SIG-M5 (cell line): ENCODE measurements around the gene IKBIP.
"Not testable (repeated sequence)": the region's sequence is repeated elsewhere in the genome, so short reads cannot be mapped to it uniquely, and the experiment has no call there.

Experiments used
- DNase-seq: peaks from one replicate; lab custom pipeline; 2025; lab: John Stamatoyannopoulos, UW

IKBIP gene

GRCh38 chr12:98635657-98636323 lies 8.8 kb downstream of the IKBIP start:
- no peak for DNase-seq

DNA sequence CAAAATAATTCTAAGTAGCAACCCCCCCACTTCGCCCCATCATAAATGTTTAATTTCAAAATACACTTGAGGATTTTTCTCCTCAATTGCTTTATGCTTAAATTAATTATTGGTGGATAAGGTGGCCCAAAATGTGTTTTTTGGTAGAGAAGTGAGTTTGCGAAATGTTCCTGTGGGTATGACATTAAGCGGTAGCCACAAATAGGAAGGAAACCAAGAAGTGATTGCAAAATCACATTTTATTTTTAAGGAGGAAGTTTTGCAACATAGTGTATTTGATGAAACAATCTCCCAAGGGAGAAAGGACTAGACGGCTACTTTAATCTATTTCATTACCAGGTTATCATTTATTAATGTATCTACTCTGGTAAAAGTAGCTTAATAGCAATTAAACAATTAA lies 25.6 kb downstream of the IKBIP start:
- DNase-seq = peak; percentile 91

GRCh38 chr12:98612696-98613334 lies 31.8 kb downstream of the IKBIP start:
- peak; percentile 52 for DNase-seq

GRCh38 chr12:98610596-98610995 lies 34.0 kb downstream of the IKBIP start:
- no peak for DNase-seq

DNA sequence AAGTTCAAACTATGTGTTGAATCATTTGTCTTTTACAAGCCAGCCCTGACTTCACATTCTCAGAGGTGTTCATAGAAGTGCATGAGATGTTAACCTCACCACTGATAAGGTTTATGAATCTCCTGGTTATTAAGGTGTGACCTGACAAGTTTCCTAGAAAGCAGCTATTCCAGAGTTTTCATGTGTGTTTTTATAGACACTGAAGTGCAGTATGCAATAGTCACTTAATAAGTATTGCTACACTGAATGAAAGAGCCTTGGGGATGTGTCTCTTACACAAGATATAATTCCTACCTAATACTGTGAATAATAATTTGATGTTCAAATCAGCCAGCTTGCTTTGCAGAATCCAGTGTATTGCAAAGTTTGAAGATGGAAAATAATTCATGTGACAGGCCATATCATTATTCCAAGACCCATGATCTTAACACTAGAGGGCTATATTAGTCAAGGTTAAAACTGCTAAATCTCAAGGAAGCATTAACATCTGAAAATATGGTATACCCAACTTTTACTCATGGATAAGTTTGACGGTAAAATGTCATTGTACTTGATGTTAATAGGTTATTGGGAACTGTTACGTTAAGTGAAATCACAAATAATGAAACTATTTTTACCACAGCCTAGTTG lies 38.1 kb downstream of the IKBIP start:
- DNase-seq = no peak

- no peak for DNase-seq
Observed at GRCh38 chr12:98601924-98602323, 42.7 kb downstream of the IKBIP start.

DNA sequence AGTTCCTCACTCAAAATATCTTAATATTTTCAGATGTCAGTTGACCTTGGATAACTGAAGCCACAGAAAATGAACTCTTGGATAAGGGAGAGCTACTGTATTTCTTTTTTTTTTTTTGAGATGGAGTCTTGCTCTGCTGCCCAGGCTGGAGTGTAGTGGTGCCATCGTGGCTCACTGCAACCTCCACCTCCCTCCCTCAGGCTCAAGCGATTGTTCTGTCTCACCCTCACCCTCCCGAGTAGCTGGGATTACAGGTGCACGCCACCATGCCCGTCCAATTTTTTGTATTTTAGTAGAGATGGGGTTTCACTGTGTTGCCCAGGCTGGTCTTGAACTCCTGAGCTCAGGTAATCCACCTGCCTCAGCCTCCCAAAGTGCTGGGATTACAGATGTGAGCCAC lies 47.3 kb downstream of the IKBIP start:
- not testable (repeated sequence) for DNase-seq

GRCh38 chr12:98595243-98595988 lies 49.2 kb downstream of the IKBIP start:
- no peak for DNase-seq

GRCh38 chr12:98594050-98594835 lies 50.3 kb downstream of the IKBIP start:
- DNase-seq = no peak

DNA sequence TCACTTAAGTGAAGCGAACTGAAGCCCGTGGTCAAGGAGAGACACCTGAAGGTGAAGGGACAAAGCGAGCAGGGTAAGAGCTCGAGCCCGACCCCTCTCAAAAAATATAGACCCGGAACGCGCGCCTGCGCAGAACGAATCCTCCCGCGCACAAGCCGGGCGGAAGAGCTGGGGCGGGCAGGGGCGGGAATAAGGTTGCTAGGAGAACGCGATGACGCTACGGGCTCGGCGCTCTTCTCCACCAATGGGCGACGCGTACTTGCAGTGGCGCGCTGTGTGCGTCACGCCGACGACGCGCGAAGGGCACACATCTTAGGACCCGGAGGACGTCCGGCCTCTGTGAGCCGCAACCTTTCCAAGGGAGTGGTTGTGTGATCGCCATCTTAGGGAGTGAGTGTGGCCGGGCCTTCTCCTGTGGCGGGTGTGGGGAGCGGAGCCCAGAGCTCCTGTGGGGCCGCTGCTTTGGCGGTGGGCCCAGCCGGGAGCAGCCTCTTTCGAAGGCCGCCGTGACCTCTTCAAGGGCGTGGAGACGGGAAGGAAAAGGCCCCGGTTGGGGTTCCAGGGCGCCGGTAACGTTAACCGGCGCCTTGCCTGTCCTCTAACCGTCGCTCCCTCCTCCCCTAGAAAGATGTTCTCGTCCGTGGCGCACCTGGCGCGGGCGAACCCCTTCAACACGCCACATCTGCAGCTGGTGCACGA lies 51.1 kb downstream of the IKBIP start, which contains the start of gene SLC25A3:
Gene SLC25A3, plus strand, starts transcription at position 336 of the 699 bp plus-strand sequence. Its CDS starts 293 bp downstream, at position 629.
- DNase-seq = peak; percentile 76

GRCh38 chr12:98592825-98593322 lies 51.7 kb downstream of the IKBIP start:
- DNase-seq = no peak

DNA sequence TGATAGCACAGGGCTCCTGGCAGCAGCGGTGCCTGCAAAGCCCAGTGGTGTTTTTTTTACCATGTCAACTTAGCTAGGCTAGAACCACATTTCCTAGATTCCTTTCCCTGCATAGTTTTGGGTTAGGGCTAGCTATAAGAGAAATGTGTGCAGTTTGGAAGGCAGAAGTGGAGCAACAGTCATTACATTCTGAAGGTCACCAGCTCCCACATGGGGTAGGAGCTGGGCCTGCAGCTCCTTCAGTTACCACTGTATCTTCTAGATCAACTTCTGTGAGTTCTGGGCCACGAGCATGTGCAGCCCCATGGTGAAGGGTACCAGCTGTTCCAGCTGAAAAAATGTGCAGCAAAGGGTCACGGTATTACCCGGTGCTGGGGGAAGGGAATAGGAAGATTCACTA lies 53.4 kb downstream of the IKBIP start:
- DNase-seq = no peak

GRCh38 chr12:98587084-98587483 lies 57.5 kb downstream of the IKBIP start:
- DNase-seq = no peak

GRCh38 chr12:98582093-98582492 lies 62.5 kb downstream of the IKBIP start:
- no peak for DNase-seq

GRCh38 chr12:98581101-98581500 lies 63.5 kb downstream of the IKBIP start:
- DNase-seq = no peak

DNA sequence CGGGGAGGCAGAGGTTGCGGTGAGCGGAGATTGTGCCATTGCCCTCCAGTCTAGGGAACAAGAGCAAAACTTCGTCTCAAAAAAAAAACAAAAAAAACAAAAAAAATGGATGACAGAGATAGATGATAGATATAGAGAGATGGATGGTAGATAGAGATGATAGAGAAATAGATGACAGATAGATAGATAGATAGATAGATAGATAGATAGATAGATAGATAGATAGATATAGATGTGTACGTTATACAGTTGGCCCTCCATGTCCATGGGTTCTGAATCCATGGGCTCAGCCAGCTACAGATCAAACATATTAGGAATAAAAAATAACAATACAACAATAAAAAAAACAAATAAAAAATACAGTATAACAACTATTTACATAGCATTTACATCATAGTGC lies 63.9 kb downstream of the IKBIP start:
- DNase-seq = no peak

DNA sequence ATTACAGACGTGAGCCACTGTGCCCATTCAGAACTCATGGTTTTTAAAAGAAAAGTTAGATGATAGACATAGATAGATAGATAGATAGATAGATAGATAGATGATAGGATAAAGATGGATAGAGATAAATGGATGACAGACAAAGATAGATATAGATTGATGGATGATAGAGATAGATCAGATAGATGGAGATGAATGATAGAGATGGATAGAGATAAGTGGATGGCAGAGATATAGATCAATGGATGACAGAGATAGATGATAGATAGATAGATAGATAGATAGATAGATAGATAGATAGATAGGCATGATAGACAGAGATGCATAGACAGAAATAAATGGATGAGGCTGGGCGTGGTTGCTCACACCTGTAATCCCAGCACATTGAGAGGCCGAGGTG lies 64.8 kb downstream of the IKBIP start:
- DNase-seq = no peak

DNA sequence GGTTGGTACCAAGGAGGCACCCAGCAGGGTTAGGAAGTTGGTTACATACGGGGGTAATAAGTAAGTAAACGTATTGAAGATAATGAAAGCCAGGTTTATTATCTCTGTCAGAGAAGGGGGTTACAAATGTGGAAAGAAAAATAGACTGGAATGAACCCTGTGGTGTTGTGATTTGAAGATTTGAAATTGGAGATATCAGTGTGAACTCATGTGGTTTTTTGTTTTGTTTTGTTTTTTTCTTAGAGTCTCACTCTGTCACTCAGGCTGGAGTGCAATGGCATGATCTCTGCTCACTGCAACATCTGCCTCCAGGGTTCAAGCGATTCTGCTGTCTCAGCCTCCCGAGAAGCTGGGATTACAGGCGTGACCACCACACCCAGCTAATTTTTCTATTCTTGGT lies 65.2 kb downstream of the IKBIP start:
- no peak for DNase-seq

DNA sequence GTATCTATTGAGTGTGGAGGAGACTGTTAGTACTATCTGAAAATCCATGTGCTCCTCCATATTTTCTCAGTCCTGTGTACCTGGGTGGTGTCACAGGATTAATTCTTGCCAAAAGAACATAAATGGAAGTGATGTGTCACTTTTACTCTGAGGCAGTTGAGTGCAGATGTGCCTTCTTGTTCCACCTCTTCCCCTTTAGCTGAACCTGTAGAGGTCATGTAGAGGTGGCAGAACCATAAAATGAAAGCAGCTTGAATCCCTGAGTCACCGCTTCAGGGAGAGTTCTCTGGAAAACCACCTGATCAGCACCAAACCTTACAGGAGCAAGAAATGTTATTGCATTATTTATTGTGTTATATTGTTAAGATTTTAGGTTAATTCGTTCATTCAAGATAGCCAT lies 65.8 kb downstream of the IKBIP start:
- no peak for DNase-seq

GRCh38 chr12:98578392-98578791 lies 66.2 kb downstream of the IKBIP start:
- no peak for DNase-seq

DNA sequence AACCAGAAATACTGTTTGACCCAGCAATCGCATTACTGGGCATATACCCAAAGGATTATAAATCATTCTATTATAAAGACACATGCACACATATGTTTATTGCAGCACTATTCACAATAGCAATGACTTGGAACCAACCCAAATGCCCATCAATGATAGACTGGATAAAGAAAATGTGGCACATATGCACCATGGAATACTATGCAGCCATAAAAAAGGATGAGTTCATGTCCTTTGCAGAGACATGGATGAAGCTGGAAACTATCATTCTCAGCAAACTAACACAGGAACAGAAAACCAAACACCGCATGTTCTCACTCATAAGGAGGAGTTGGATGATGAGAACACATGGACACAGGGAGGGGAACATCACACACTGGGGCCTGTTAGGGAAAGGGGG lies 67.8 kb downstream of the IKBIP start:
- DNase-seq = not testable (repeated sequence)
